Right lobe of liver (tissue), 6 donors: ENCODE results near the gene CCDC63. TPM values are rescaled to one million over a fixed set of nuclear protein-coding genes. Genes with fewer than 3 reads are reported as not detected.
A peak's percentile ranks its signal among the peaks of the same experiment; 100 is the strongest.

Source experiments
- ATAC-seq, 4 donors: fragments of 200-7000 bp; cut with Tn5 transposase; one replicate each; pipeline ENCODE4 v1.9.1; 2020; ENCODE audit warnings: mild to moderate bottlenecking in 4 of 4, moderate library complexity in 4 of 4
- DNase-seq, 3 donors: peaks; one replicate each; pipeline ENCODE4 v3.0.0-alpha.2; 2020
- H3K27ac ChIP-seq, 3 donors: fragments of 200-600 bp; one replicate each; pipeline ENCODE4 v1.8.0; 2022
- H3K27me3 ChIP-seq, 2 donors: fragments of 200-600 bp; one replicate each; pipeline ENCODE4 v1.8.0; 2022
- H3K36me3 ChIP-seq, 4 donors: fragments of 200-600 bp; sonication (generic) in 1 of 4; one replicate each; pipeline versions ENCODE4 v1.5.1 to v1.8.0; 2017 to 2022; ENCODE audit warnings: control low read depth in 1 of 4
- H3K4me1 ChIP-seq, 4 donors: fragments of 200-600 bp; sonication (generic) in 1 of 4; one replicate each; pipeline versions ENCODE4 v1.5.1 to v1.8.0; 2017 to 2022; ENCODE audit warnings: control low read depth in 1 of 4
- H3K4me3 ChIP-seq, 3 donors: fragments of 200-600 bp; one replicate each; pipeline ENCODE4 v1.8.0; 2022
- H3K9me3 ChIP-seq, 4 donors: fragments of 200-600 bp; sonication (generic) in 1 of 4; one replicate each; pipeline versions ENCODE4 v1.5.1 to v1.8.0; 2017 to 2022; ENCODE audit warnings: control low read depth in 1 of 4
- CTCF ChIP-seq, 4 donors: fragments of 200-600 bp in 3 of 4; fragments of 450-650 bp in 1 of 4; IDR thresholded peaks; one replicate each; pipeline versions ENCODE4 v1.5.1 to v1.8.0; 2016 to 2022; ENCODE audit warnings: antibody characterized with exemption in 4 of 4, mild to moderate bottlenecking in 2 of 4
- POLR2A ChIP-seq: fragments of 450-650 bp; IDR thresholded peaks from one replicate; pipeline ENCODE4 v1.6.1; 2017; ENCODE audit warnings: antibody characterized with exemption, mild to moderate bottlenecking
- WGBS: methylation state at CpG from one replicate; pipeline ENCODE4 v1.1.6; 2018; ENCODE audit warnings: low coverage, low lambda C conversion rate; ENCODE audit not compliant: insufficient coverage; ENCODE audit errors: missing lambda C conversion rate; 5-methylcytosine and 5-hydroxymethylcytosine counted together
- intact Hi-C, 2 donors: fragments of 100-400 bp; cut with DNase I; formaldehyde crosslinking; loops; one replicate each; pipeline versions ENCODE4 v1.11.2 to v1.14.1; 2022
- long read RNA-seq: library from polyadenylated mRNA; unstranded; transcript quantifications from one replicate; pipeline ENCODE4 v2.0.0, GENCODE V29; 2019
- total RNA-seq, 6 experiments: library from RNA; depleted of rRNA in 2 of 6; stranded (reverse); fragments of >200 nt in 2 of 6; fragmentation: NEBNext Ultra II Directional in 3 of 6; extraction: Animal tissue kit (Norgen Biotek cat#: 25700) in 3 of 6; gene quantifications; one replicate each; pipeline versions ENCODE4 v1.1.0 to v1.2.4, GENCODE V29; 2016 to 2023
- donor health status: DM: no; HTN: yes; CAD: no.
- donor health status: DM: no; HTN: no; CAD: no.
- donor health status: DM: no; HTN: no; CAD: no.
- donor health status: DM: no; HTN: yes; CAD: no.
- donor health status: DM: no; HTN: yes; CAD: no.

CCDC63 gene
- total RNA-seq, result not detected
- long read RNA-seq, result 0 reads

GRCh38 chr12:110846615-110847566, at the start of gene CCDC63:
Gene CCDC63, plus strand, starts transcription at chr12:110846987. Its CDS starts 5,968 bp downstream, at chr12:110852955.
- no peak within 1 kb of the TSS for H3K27ac ChIP-seq
- no peaks in the 10 kb centered on the region for H3K36me3 ChIP-seq
- intact Hi-C loops, result no loop called here
- ATAC-seq (peak; percentile 78 to 89 (median 86)), DNase-seq (peak; percentile 51 to 69 (median 64))
- H3K27me3 ChIP-seq, result no peaks in the 10 kb centered on the region
- peak within 1 kb of the TSS in 1 of 3 donors; percentile 15 for H3K4me3 ChIP-seq
- WGBS, result 27% methylated on average over 27 of the region's 60 CpGs
- H3K9me3 ChIP-seq, result no peaks in the 10 kb centered on the region
- no peaks in the 10 kb centered on the region for H3K4me1 ChIP-seq
- TF ChIP-seq POLR2A (no peak), CTCF (IDR thresholded peaks at IDR 0.05) (peak; percentile 8 to 63 (median 46))

- TF ChIP-seq CTCF (IDR thresholded peaks at IDR 0.05), result no peak
- TF ChIP-seq POLR2A, result no peak
- Histone ChIP-seq H3K27me3 (no peaks in the 10 kb centered on the region), H3K4me3 (no peak overlapping the region), H3K27ac (no peak overlapping the region), H3K9me3 (no peaks in the 10 kb centered on the region), H3K36me3 (no peaks in the 10 kb centered on the region), H3K4me1 (no peaks in the 10 kb centered on the region)
- ATAC-seq (no peak), DNase-seq (no peak)
- 64% methylated on average over 3 of the region's 3 CpGs for WGBS
- intact Hi-C loops, result no loop called here
Observed at GRCh38 chr12:110798461-110798860, 48.3 kb upstream of the CCDC63 start.

- no peak for TF ChIP-seq POLR2A
- TF ChIP-seq CTCF (IDR thresholded peaks at IDR 0.05), result no peak
- DNase-seq (no peak), ATAC-seq (no peak)
- H3K4me3 ChIP-seq, result no peak overlapping the region
- no peak overlapping the region for H3K27ac ChIP-seq
- H3K4me1 ChIP-seq, result no peaks in the 10 kb centered on the region
- intact Hi-C loops, result no loop called here
- no peaks in the 10 kb centered on the region for H3K9me3 ChIP-seq
- no peaks in the 10 kb centered on the region for H3K27me3 ChIP-seq
- H3K36me3 ChIP-seq, result no peaks in the 10 kb centered on the region
Observed at GRCh38 chr12:110802489-110802888, 44.3 kb upstream of the CCDC63 start.

GRCh38 chr12:110804406-110804805, 42.4 kb upstream of the CCDC63 start:
- TF ChIP-seq POLR2A (no peak), CTCF (IDR thresholded peaks at IDR 0.05) (no peak)
- Histone ChIP-seq H3K4me1 (no peaks in the 10 kb centered on the region), H3K27me3 (no peaks in the 10 kb centered on the region), H3K9me3 (no peaks in the 10 kb centered on the region), H3K4me3 (no peak overlapping the region), H3K27ac (no peak overlapping the region), H3K36me3 (no peaks in the 10 kb centered on the region)
- no peak for ATAC-seq
- DNase-seq, result no peak
- WGBS, result 22% methylated on average over 1 of the region's 3 CpGs
- intact Hi-C loops, result no loop called here
